HepG2 (cell line): Measurements from ENCODE around the gene ARSJ. TPM values are rescaled to one million over a fixed set of nuclear protein-coding genes. Genes with fewer than 3 reads are reported as not detected.

ENCODE experiments used
- ATAC-seq: fragments of 200-7000 bp; cut with Tn5 transposase; 3 replicates; pipeline ENCODE4 v1.9.1; 2020; ENCODE audit warnings: mild to moderate bottlenecking, moderate library complexity
- BruUV-seq: library from RNA; stranded (reverse); fragments of 400-500 nt; replicated peaks from 2 replicates; lab custom pipeline; 2021; lab: Mats Ljungman, UMichigan
- CTCF ChIA-PET: fragments of 300-600 bp; formaldehyde crosslinking; extraction: SDS; loops from one replicate; lab custom pipeline; 2021; ENCODE audit warnings: low total read pairs, inconsistent platforms, low intra/inter-chr PET ratio; lab: Yijun Ruan, JAX
- POLR2A ChIA-PET: fragments of 350-600 bp; sonication (Branson Sonifier 250); formaldehyde crosslinking; loops from one replicate; lab custom pipeline; 2020; ENCODE audit warnings: antibody characterized with exemption, inconsistent platforms; lab: Yijun Ruan, JAX
- DNase-seq: peaks from one replicate; pipeline ENCODE4 v3.0.0-alpha.2; 2015; ENCODE audit warnings: low spot score
- FAIRE-seq: peaks from 3 replicates; lab custom pipeline; 2011; peaks lifted over from hg19 to GRCh38; lab: Jason Lieb, UNC
- H2AFZ ChIP-seq: one replicate; pipeline ENCODE4 v1.6.1; 2011; ENCODE audit warnings: low read length, inconsistent platforms
- H3K27ac ChIP-seq: fragments of 300-600 bp; 3 replicates; pipeline ENCODE4 v1.8.0; 2011; ENCODE audit warnings: mixed run types, mild to moderate bottlenecking, mixed read lengths, low read length, inconsistent platforms; ENCODE audit not compliant: insufficient read depth; ENCODE audit errors: extremely low read length
- H3K27me3 ChIP-seq, 2 experiments: fragments of 200-600 bp in 1 of 2; 2 replicates in 1 of 2; 3 replicates in 1 of 2; pipeline versions ENCODE4 v1.6.0 to v1.8.0; 2011; ENCODE audit warnings: low read length in 2 of 2, mild to moderate bottlenecking in 2 of 2, moderate library complexity in 2 of 2, inconsistent platforms in 1 of 2; ENCODE audit not compliant: insufficient read depth in 2 of 2, control insufficient read depth in 1 of 2
- H3K36me3 ChIP-seq, 2 experiments: fragments of 200-600 bp in 1 of 2; replicated peaks in 1 of 2; 2 replicates in 1 of 2; 3 replicates in 1 of 2; pipeline versions ENCODE4 v1.5.1 to v1.8.0; 2011; ENCODE audit warnings: low read length in 2 of 2, inconsistent platforms in 1 of 2; ENCODE audit not compliant: insufficient read depth in 2 of 2, control insufficient read depth in 1 of 2
- H3K4me1 ChIP-seq: 2 replicates; pipeline ENCODE4 v1.5.1; 2012; ENCODE audit warnings: low read length, inconsistent platforms; ENCODE audit not compliant: insufficient read depth
- H3K4me2 ChIP-seq: 2 replicates; pipeline ENCODE4 v1.6.0; 2011; ENCODE audit warnings: low read depth, low read length, inconsistent platforms
- H3K4me3 ChIP-seq, 3 experiments: fragments of 200-600 bp in 1 of 3; sonication (generic), shearing (Covaris generic) in 1 of 3; replicated peaks in 1 of 3; 2 replicates each; pipeline ENCODE4 v1.5.1; 2011 to 2016; ENCODE audit warnings: low read length in 3 of 3, inconsistent platforms in 2 of 3, low read depth in 2 of 3, mild to moderate bottlenecking in 2 of 3, control low read depth in 1 of 3, mixed read lengths in 1 of 3; ENCODE audit not compliant: insufficient read depth in 1 of 3
- H3K79me2 ChIP-seq: one replicate; pipeline ENCODE4 v1.6.1; 2011; ENCODE audit warnings: low read length, inconsistent platforms; ENCODE audit not compliant: insufficient read depth
- H3K9ac ChIP-seq: 2 replicates; pipeline ENCODE4 v1.6.0; 2011; ENCODE audit warnings: mild to moderate bottlenecking, low read depth, low read length, inconsistent platforms; ENCODE audit not compliant: insufficient read depth
- H3K9me3 ChIP-seq: 2 replicates; pipeline ENCODE4 v1.5.1; 2012; ENCODE audit warnings: mild to moderate bottlenecking, low read length
- H4K20me1 ChIP-seq: 2 replicates; pipeline ENCODE4 v1.6.0; 2011; ENCODE audit warnings: inconsistent platforms, mild to moderate bottlenecking, low read length, moderate library complexity; ENCODE audit not compliant: insufficient read depth
- BRD4 ChIP-seq: sonication (generic); formaldehyde crosslinking; IDR thresholded peaks from 2 replicates; pipeline ENCODE4 v1.4.0; 2020; ENCODE audit warnings: missing genetic modification reagents
- CAMTA2 ChIP-seq: sonication (generic); formaldehyde crosslinking; IDR thresholded peaks from 2 replicates; pipeline ENCODE4 v1.4.0; 2020; ENCODE audit warnings: mild to moderate bottlenecking, missing genetic modification reagents, borderline replicate concordance
- MBNL3 ChIP-seq: fragments of 250-450 bp; sonication (Bioruptor Pico); conservative IDR thresholded peaks from 2 replicates; pipeline ENCODE4 v1.8.0; 2022; ENCODE audit warnings: mild to moderate bottlenecking, inconsistent platforms
- PATZ1 ChIP-seq: sonication (generic); formaldehyde crosslinking; IDR thresholded peaks from 2 replicates; pipeline ENCODE4 v1.4.0; 2020; ENCODE audit warnings: missing genetic modification reagents
- PTBP1 ChIP-seq: fragments of 200-400 bp; formaldehyde crosslinking; IDR thresholded peaks from 2 replicates; pipeline ENCODE4 v1.6.1; 2018; ENCODE audit warnings: low read length, low read depth; ENCODE audit not compliant: poor library complexity, severe bottlenecking
- SIX1 ChIP-seq: sonication (generic); formaldehyde crosslinking; IDR thresholded peaks from 2 replicates; pipeline ENCODE4 v1.4.0; 2020; ENCODE audit warnings: missing genetic modification reagents, borderline replicate concordance
- SP4 ChIP-seq: sonication (generic); formaldehyde crosslinking; IDR thresholded peaks from 2 replicates; pipeline ENCODE4 v1.8.1; 2023; ENCODE audit warnings: mild to moderate bottlenecking, missing genetic modification reagents
- TBX2 ChIP-seq: sonication (generic); formaldehyde crosslinking; IDR thresholded peaks from 2 replicates; pipeline ENCODE4 v1.5.0; 2020; ENCODE audit warnings: missing genetic modification reagents, mild to moderate bottlenecking, borderline replicate concordance
- TCF7 ChIP-seq: sonication (generic); IDR thresholded peaks from 2 replicates; pipeline ENCODE4 v1.6.1; 2016; ENCODE audit warnings: antibody characterized with exemption, low read depth
- TEAD3 ChIP-seq: optimal IDR thresholded peaks from 2 replicates; pipeline ENCODE3; 2016; ENCODE audit warnings: borderline replicate concordance
- TFAP4 ChIP-seq: sonication (generic); IDR thresholded peaks from 2 replicates; pipeline ENCODE4 v1.6.1; 2016; ENCODE audit warnings: low read depth, borderline replicate concordance
- ZC3H13 ChIP-seq: sonication (generic); formaldehyde crosslinking; IDR thresholded peaks from 2 replicates; pipeline ENCODE4 v1.8.1; 2023; ENCODE audit warnings: mild to moderate bottlenecking, missing genetic modification reagents, moderate library complexity
- ZNF335 ChIP-seq: sonication (generic); formaldehyde crosslinking; IDR thresholded peaks from 2 replicates; pipeline ENCODE4 v1.4.0; 2020; ENCODE audit warnings: missing genetic modification reagents
- ZNF451 ChIP-seq: sonication (generic); formaldehyde crosslinking; IDR thresholded peaks from 2 replicates; pipeline ENCODE4 v1.5.0; 2020; ENCODE audit warnings: mild to moderate bottlenecking, missing genetic modification reagents
- ZNF567 ChIP-seq: sonication (generic); formaldehyde crosslinking; IDR thresholded peaks from 2 replicates; pipeline ENCODE4 v1.8.1; 2023; ENCODE audit warnings: mild to moderate bottlenecking, missing genetic modification reagents, borderline replicate concordance
- ZNF768 ChIP-seq: sonication (generic); formaldehyde crosslinking; IDR thresholded peaks from 2 replicates; pipeline ENCODE4 v1.4.0; 2020; ENCODE audit warnings: missing genetic modification reagents
- in situ Hi-C: cut with HindIII; loops from 2 replicates; pipeline ENCODE4 v1.10.0; 2017; ENCODE audit warnings: low pct_unique_long_range_greater_than_20kb; ENCODE audit not compliant: extremely low pct_ligation_motif_present
- intact Hi-C: fragments of 100-400 bp; cut with micrococcal nuclease; formaldehyde crosslinking; loops from one replicate; pipeline ENCODE4 v1.10.0; 2022; ENCODE audit not compliant: unreplicated experiment
- polyA plus RNA-seq, 8 experiments: library from polyadenylated mRNA; depleted of rRNA in 3 of 8; stranded (reverse) in 7 of 8; unstranded in 1 of 8; fragments of >200 nt; fragmentation: Illumina TruSeq in 4 of 8; extraction: Trizol in 4 of 8; gene quantifications; 2 replicates each; pipeline versions ENCODE4 v1.2.1 to v1.2.3, GENCODE V29; 2011 to 2016; ENCODE audit warnings: low read depth in 4 of 8, missing spikeins in 1 of 8, mixed read lengths in 1 of 8; ENCODE audit not compliant: insufficient read depth in 1 of 8
- total RNA-seq, 5 experiments: library from RNA; depleted of rRNA; stranded (reverse); fragments of >200 nt; fragmentation: Illumina TruSeq; extraction: Trizol; gene quantifications; 2 replicates each; pipeline ENCODE4 v1.2.3, GENCODE V29; 2016; ENCODE audit warnings: low read depth in 1 of 5

The ARSJ gene
- total and polyA plus RNA-seq, 2 of the 13 experiments (the other 11 are each of a cell fraction or from before 2014, with no cell fraction given), result not detected

- no peaks in the 10 kb centered on the region for H3K27me3 ChIP-seq
- ATAC-seq, result no peak
- in situ Hi-C loops, result no loop called here
- no peak overlapping the region for H3K9ac ChIP-seq
- no peaks in the 10 kb centered on the region for H3K9me3 ChIP-seq
- FAIRE-seq, result no peak
- H4K20me1 ChIP-seq, result no peaks in the 10 kb centered on the region
- no peak overlapping the region for H3K27ac ChIP-seq
- no peaks in the 10 kb centered on the region for H3K79me2 ChIP-seq
- ChIA-PET CTCF (no interaction called here), POLR2A (no interaction called here)
- H2AFZ ChIP-seq, result no peak overlapping the region
- intact Hi-C loops, result no loop called here
- H3K36me3 ChIP-seq, result no peaks in the 10 kb centered on the region
- H3K4me3 ChIP-seq, result no peak overlapping the region
- no TSS peak for BruUV-seq
- H3K4me1 ChIP-seq, result no peaks in the 10 kb centered on the region
- no peak for TF ChIP-seq MBNL3 (CRISPR knock-in tag)
- TF ChIP-seq ZNF451 (CRISPR knock-in tag), result no peak
- no peak for TF ChIP-seq TBX2 (CRISPR knock-in tag)
- no peak for TF ChIP-seq PTBP1
- no peak for TF ChIP-seq ZNF567 (CRISPR knock-in tag)
- TF ChIP-seq ZC3H13 (CRISPR knock-in tag), result no peak
- no peak for TF ChIP-seq TCF7
- TF ChIP-seq PATZ1, result no peak
- TF ChIP-seq SP4 (CRISPR knock-in tag), result no peak
- TF ChIP-seq TFAP4, result no peak
- no peak for TF ChIP-seq ZNF768 (CRISPR knock-in tag)
- no peak for TF ChIP-seq BRD4
- TF ChIP-seq CAMTA2 (CRISPR knock-in tag), result no peak
- TF ChIP-seq ZNF335, result no peak
- TF ChIP-seq TEAD3 (CRISPR knock-in tag), result no peak
- TF ChIP-seq SIX1 (CRISPR knock-in tag), result no peak
- TF ChIP-seq, all 625 proteins: peak for 0
- no peak overlapping the region for H3K4me2 ChIP-seq
- DNase-seq, result no peak
Observed at GRCh38 chr4:113967687-113968086, 11.8 kb downstream of the ARSJ start.
